Stimulated activated CD8-positive, alpha-beta memory T cell treated with anti-CD3 and anti-CD28 coated beads, Interleukin-15, amount 100 ng/mL, for 24 hours (primary cell): Measurements from ENCODE around the gene PPHLN1.

Experiments used
- DNase-seq: peaks from one replicate; pipeline ENCODE4 v3.0.0-alpha.2; 2020; ENCODE audit warnings: low read depth

PPHLN1 gene, protein sequence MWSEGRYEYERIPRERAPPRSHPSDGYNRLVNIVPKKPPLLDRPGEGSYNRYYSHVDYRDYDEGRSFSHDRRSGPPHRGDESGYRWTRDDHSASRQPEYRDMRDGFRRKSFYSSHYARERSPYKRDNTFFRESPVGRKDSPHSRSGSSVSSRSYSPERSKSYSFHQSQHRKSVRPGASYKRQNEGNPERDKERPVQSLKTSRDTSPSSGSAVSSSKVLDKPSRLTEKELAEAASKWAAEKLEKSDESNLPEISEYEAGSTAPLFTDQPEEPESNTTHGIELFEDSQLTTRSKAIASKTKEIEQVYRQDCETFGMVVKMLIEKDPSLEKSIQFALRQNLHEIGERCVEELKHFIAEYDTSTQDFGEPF

DNA sequence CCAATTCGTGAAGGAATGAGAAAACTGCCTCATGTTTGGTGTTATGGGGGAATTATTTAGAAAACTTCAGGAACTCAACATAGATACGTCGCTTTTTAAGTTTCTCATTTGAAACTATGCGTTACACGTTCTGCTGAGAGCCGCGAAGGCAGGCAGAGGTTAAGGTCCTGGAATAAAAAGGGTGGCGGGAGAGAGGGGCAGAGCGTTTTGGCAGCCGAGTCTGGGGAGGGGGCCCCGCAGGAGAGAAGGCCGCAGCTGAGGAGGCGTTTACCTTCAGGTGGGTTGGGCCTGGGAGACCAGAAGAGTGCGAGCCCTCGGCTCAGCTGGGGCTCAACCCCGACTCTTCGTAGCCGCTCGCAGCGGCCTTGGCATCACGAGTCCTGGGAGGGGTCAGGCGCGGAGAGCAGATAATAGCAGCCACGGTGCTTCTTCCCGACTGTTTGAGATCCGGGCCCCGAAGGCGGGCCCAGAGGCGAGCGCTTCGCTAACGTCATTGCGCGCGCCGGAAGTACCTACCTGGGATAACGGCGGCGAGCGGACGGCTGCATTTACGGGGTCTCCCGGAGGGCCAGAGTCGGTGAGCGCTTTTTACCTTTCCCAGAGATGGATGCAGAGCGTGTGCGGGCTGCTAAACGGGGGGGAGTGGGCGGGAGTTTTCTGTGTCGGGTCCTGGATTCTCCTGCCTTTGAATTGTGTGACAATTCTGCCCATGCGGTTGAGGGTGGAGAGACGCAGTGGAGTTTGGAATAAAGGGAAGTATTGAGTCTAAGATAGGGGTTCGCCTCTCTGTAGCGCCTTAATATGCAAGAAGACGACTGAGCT lies at the start of gene PPHLN1, which contains the start of gene ZCRB1:
TSS of gene PPHLN1 (plus strand) at position 515 of the 822 bp plus-strand sequence. CDS start 9,736 bp downstream, outside the sequence.
TSS of gene ZCRB1 (minus strand) at position 442 of the 822 bp plus-strand sequence. CDS start 1,992 bp downstream, outside the sequence.
- DNase-seq, result peak; percentile 58

DNA sequence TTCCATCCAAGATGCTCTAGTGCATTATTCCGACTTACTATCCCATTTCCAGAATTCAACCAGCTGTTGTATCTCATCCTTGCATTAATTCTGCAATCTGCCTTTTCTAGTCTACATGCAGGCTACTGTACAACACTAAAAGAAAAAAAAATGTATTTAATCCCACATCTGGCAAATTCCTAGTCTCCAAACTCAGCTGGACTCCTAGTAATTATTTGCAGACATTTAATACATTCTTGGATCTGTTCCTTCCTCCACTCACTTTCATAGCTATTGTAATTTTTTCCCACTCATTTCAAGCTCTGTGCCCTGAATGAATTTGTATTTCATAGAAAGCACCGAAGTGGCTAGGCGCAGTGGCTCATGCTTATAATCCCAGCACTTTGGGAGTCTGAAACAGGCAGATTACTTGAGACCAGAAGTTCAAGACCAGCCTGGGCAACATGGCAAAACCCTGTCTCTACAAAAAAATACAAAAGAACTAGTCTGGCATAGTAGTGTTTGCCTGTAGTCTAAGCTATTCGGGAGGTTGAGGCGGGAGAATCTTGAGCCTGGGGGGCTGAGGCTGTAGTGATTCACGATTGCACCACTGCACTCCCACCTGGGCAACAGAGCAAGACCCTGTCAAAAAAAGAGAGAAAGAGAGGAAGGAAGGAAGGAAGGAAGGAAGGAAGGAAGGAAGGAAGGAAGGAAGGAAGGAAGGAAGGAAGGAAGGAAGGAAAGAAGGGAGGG lies 48.4 kb upstream of the PPHLN1 start:
- no peak for DNase-seq

DNA sequence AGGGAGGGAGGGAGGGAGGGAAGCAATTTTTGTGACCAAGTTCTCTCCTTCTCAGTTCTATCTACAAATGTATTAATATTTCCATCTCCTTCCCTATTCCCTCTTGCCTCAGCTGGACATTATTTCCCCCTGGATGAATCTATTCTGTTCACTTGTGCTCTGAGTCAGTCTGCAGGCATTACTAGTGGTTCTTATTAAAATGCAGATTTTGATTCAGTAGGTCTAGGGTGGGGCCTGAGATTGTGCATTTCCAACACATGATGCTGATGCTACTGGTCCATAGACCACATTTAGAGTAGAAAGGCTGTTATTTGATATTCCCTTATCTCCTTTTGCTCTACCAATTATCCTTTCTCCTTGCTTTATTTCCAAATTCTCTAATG lies 47.8 kb upstream of the PPHLN1 start:
- no peak for DNase-seq

DNA sequence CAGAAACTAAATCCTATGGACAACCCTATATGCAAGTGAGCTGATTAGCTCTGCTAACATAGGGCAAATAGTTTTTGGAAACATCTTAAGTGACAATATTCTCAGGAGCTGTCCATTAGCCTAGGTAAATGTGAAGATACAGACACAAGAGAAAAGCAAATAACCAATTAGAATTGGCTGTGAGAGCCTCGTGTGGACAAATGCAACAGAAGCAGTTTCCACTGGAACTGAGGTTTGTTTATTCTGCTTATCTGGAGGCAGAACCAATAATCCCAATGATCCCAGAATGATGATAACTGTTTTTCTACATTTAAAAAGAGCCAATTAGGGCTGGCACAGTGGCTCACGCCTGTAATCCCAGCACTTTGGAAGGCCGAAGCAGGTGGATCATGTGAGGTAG lies 44.7 kb upstream of the PPHLN1 start:
- DNase-seq, result no peak

DNA sequence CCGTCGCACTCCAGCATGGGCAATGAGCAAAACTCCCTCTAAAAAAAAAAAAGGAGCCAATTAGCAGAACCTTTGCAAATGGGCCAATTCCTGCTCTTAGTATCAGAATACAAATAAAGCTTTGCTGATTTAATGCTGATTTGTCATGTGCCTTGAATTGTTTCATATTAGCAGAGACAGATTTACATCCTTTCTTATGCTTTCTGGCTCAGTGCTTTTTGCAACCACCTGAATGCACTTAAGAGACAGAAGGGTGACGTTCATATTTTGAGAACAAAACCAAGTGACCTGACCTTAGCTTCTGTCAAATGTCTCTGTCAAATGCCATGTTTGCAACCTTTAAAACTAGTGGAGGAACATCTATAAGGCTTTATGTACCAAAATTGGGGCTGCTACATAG lies 44.1 kb upstream of the PPHLN1 start:
- no peak for DNase-seq

DNA sequence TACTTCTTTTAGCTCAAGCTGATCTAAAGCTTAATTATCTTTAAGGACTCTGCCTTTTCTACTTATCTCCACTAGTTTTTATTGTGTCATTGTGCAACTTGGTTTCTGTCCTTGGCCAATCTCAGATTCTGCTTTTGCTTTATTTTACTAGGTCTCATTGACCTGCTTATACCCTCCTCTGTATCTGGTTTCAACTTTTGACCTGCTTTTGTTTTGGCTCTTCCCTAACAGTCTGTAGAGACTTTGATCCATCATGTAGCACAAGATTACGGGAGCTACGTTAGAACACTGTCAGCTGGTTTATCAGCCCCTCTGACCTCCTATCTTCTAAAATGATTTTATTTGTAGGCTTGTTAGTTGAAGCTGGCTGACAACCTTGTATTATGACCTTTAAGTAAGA lies 43.7 kb upstream of the PPHLN1 start:
- no peak for DNase-seq

DNA sequence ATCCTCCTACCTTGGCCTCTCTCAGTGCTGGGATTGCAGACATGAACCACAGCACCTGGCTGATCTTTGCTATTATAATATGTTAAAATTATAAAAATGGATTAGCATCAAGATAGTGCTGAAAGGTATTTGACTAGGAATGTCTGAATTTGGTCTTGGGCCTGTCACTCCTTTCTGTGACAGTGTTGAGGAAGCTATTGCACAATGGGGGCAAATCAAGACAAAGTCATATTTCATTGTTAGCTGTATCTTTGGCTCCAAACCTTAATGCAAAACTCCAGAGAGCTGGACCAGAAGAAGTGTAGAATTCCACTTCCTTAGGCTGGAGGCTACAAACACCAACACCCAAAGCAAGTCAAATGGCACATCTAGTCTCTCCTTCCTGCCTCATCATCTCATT lies 42.2 kb upstream of the PPHLN1 start:
- no peak for DNase-seq

DNA sequence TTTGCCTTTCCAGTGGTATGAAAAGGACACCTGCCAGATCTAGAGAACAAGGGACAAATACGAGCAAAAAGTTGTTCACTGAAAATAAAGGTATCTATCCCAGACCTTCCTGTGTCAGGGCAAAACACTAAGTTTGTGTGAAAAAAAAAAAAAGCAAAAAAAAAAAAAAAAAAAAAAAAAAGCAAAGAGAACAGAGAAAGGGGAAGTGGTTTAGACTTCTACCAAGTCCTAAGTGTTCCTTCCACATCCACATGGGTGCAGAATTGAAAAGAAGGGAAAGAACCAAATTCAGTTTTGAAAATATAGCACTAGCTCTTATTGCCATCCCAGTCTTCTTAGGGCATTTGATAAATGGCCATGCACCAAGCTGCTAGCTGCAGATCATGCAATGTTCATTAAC lies 41.8 kb upstream of the PPHLN1 start:
- no peak for DNase-seq

DNA sequence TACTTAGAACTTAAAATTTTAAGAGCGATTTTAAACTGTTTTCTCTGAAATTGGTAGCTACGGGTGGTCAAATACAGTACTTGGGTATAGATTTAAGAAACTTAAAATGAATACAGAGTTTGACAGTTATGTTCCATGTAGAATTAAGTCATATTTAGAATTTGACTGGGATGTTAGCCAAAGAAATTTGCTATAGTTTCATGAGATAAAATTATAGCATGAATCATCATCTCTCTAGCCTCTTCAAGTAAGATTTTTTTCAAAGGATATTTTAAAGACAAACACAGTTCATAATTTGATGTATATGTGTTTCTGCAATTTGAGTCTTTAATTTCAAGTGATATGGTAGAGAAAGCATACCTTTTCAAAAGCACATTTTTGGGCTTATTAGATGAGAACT lies 41.1 kb upstream of the PPHLN1 start:
- DNase-seq, result no peak

DNA sequence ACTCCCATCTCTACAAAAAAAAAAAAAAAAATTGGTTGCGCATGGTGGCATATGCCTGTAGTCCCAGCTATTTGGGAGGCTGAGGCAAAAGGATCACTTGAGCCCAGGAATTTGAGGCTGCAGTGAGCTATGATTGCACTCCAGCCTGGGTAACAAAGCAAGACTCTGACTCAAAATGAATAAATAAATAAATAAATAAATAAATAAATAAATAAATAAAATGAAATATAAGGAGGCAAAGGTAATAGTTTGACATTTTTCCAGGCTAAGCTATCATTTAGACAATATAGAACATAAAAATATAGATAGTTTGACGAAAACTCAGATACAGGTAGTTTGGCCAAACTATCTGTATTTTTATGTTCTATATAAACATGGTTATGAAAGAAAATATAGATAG lies 40.5 kb upstream of the PPHLN1 start:
- no peak for DNase-seq

DNA sequence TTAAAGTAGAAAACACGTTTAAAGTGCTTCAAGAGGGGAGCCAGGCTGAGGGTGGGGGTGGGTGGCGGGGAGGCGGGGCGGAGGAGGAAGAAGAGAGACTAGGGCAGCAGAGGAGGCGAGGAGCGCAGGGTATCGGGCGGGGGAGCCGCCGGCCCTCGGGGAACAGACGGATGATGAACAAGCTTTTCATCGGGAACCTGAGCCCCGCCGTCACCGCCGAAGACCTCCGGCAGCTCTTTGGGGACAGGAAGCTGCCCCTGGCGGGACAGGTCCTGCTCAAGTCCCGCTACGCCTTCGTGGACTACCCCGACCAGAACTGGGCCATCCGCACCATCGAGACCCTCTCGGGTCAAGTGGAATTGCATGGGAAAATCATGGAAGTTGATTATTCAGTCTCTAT lies 39.2 kb upstream of the PPHLN1 start:
- no peak for DNase-seq

DNA sequence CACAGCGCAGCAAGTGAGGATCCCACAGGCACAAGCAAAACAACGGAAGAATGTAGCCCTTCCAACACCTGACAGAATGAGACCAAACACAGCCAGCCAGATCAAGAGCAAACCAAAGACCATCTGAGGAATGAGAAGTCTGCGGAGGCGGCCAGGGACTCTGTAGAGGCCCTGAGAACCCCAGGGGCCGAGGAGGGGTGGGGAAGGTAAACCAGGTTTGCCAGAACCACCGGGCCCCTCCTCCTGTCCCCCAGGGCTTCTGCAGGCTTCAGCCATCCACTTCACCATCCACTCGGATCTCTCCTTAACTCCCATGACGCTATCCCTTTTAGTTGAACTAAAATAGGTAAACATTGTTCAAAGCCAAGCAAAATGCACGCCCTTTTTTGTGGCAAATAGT lies 37.4 kb upstream of the PPHLN1 start:
- DNase-seq, result no peak

DNA sequence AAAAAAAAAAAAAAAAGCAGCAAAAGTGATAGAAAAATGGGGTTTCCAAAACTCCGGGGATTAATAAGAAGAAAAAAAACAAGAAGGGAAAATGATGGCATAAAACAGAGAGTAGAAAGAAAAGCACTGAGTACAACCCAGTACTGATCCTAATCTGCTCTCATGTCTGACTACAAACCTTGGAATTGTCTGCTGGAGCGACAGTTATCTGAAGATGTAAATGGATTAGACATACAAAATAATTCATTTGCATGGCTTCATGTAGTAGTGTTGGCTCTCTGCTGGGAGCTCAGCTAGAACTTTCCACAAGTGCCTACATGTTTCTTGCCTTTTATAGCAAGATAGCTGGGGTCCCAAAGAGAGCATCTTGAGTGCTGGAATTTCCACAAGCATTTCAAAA lies 34.3 kb upstream of the PPHLN1 start:
- DNase-seq, result no peak

DNA sequence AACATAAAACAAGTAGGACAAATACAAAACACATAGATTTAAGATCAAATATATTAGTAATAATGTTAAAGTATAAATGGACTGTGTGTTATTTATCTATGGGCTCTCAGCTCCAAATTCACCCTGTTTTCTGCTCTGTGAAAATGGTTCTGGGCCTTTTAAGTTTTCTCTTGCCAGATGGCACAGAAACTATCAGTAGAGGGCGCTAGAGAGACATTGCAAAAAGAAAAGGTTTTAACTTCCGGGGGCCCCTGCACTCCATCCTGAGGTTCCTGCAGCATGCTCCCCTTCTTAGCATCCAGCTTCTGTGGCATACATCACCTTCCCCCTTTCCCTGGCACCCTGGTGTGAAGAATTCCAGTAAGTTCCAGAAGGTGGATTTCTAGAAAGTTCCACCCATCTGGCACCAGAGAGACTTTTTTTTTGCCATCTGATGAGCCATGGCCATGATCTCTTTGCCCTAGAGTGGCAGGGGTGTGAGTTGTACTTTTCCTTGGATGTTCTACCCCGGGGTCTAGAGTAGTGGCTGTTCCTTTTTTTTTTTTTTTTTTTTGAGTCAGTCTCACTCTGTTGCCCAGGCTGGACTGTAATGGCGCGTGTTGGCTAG lies 29.4 kb upstream of the PPHLN1 start:
- no peak for DNase-seq

DNA sequence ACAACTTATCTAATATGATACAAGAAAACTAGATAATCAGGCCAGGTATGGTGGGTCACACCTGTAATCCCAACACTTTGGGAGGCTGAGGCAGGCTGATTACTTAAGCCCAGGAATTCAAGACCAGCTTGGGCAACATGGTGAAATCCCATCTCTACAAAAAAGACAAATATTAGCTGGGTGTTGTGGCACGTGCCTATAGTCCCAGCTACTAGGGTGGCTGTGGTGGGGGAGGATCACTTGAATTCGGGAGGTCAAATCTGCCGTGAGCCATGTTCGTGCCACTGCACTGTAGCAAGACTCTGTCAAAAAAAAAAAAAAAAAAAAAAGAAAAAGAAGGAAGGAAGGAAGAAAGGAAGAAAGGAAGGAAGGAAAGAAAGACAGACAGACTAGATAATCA lies 27.1 kb upstream of the PPHLN1 start:
- no peak for DNase-seq

DNA sequence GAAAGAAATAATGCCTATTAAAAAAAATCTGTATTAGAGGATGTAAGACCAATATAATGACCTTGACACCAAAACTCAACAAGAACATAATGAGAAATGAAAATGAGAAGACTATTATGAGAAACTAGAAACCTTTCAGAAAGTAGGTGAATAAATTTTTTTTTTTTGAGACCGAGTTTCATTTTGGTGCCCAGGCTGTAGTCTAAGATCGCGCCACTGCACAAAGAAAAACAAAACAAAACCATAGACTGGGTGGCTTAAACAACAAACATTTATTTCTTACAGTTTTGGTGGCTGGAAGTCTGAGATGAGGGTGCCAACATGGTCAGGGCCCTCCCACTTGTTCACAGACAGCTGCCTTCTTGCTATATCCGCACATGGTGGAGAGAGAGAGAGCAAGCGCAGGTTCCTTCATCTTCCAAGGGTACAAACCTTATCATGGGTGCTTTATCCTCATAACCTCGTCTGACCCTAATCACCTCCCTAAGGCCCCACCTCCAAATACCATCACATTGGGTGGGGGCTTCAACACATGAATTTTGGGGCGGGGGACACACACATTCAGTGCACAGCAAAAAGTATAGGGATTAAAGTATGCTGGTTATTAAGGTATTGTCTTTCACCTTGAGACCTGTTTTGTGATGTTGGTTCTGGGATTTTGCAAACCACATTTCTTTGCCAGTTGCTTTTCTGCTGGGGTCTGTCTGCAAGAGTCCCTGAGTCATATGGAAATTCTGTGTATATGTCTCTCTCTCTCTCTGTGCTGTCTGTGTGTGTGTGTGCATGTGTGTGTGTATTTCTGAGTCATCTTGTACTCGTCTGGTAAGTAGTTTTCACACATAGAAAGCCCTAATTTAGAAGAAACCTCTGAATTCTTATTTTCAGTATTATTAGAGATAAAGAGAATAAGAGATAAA lies 26.3 kb upstream of the PPHLN1 start:
- DNase-seq, result peak; percentile 1

DNA sequence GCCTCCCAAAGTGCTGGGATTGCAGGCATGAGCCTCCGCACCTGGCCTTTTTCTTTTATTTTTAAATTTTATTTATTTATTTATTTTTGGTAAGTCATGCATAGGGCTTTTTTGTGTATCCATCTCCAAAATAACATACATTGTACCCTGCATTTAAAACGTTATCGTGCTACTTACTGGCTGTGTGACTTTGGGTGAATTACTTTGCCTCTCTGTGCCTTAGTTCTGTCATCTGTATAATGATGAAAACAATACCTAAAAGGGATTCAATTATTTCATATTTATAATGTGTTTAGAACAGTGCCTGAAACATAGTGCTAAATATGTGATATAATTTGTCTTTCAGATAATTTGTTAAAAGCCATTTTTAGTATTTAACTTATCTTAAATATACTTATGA lies 19.7 kb upstream of the PPHLN1 start:
- DNase-seq, result no peak

DNA sequence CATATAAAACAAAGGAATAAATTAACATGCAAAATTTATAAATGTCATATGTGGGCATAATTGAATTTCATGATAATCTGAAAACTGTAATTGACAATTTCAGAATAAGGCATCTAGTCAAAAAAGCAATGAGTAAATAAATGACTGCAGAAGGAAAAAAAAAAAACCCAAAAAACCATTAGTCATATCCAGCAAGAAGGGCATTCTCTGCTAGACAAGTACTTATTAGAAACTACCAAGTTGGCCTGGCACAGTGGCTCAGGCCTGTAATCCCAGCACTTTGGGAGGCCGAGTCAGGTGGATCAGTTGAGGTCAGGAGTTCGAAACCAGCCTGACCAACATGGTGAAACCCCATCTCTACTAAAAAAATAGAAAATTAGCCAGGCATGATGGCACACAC lies 17.6 kb upstream of the PPHLN1 start:
- no peak for DNase-seq

DNA sequence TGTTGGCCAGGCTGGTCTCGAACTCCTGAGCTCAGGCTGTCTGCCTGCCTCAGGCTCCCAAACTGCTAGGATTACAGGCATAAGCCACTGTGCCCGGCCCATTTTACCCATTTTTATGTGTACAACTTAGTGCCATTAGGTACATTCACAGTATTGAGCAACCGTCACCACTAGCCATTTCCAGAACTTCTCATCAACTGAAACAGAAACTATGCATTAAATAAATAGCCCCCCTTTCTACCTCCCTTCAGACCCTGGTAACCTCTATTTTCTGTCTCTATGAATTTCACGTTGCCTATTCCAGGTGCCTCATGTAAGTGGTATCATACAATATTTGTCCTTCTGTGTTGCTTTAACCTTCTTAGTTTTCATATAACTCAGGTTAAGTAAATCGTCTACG lies 16.0 kb upstream of the PPHLN1 start:
- DNase-seq, result no peak

DNA sequence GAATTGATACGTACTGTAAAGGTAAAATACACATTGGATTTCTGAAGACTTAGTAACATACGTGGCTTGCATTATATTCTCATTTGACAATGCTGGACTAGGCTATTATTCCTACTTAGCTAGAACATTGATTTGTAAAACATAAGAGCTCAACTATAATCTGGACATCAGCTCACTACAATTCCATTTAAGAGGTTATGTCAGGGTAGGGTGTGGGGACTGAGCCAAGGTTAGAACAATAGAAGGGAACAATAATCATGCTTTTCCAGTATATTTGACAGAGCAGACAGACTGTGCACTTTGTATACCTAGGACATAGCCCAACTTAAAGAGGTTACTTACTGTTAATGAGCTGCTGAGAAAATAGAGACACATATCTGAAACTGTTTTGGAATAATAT lies 10.9 kb upstream of the PPHLN1 start:
- no peak for DNase-seq

DNA sequence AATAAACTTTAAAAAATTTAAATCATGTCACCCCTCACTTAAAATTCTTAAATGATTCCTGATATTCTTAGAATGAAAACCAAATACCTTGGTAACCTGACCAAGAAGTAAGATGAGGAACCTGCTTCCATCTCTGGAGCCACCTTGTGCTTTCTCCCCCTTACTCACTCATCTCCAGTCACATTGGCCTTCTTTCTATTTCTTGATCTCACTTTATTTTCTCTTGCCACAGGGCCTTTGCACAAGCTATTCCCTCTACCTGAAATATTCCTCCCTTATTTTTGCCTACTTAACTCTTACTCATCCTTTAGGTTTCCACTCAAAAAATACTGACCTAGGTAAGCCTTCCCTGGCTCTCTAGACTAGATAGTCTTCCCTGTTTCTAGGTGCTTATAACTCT lies 5.2 kb upstream of the PPHLN1 start:
- DNase-seq, result no peak
